Nephron progenitor cell (in vitro differentiated cells): ENCODE results near the gene CCDC28B.

Experiments
- DNase-seq: peaks from one replicate; pipeline ENCODE4 v3.0.0; 2021
- H3K27ac Mint-ChIP-seq: 2 replicates; pipeline ENCODE4 v1.8.0; 2021; ENCODE audit warnings: mild to moderate bottlenecking, moderate library complexity, mixed read lengths
- H3K27me3 Mint-ChIP-seq: 2 replicates; pipeline ENCODE4 v1.8.0; 2021; ENCODE audit warnings: mild to moderate bottlenecking, low read depth, mixed read lengths; ENCODE audit not compliant: poor library complexity
- H3K36me3 Mint-ChIP-seq: 2 replicates; pipeline ENCODE4 v1.8.0; 2021; ENCODE audit warnings: low read depth, mixed read lengths
- H3K4me1 Mint-ChIP-seq: 2 replicates; pipeline ENCODE4 v1.8.0; 2021; ENCODE audit warnings: mixed read lengths
- H3K4me3 Mint-ChIP-seq: 2 replicates; pipeline ENCODE4 v1.8.0; 2021; ENCODE audit warnings: mild to moderate bottlenecking, moderate library complexity, mixed read lengths
- H3K9me3 Mint-ChIP-seq: 2 replicates; pipeline ENCODE4 v1.8.0; 2021; ENCODE audit warnings: mild to moderate bottlenecking, moderate library complexity, mixed read lengths
- CTCF ChIP-seq: fragments of 200-600 bp; sonication (generic); IDR thresholded peaks from 2 replicates; pipeline ENCODE4 v1.5.0; 2021; ENCODE audit warnings: antibody characterized with exemption

The CCDC28B gene

GRCh38 chr1:32199717-32200072 is 700 bp upstream of the CCDC28B start:
- Mint-ChIP-seq H3K4me3 (peak overlapping the region; percentile 83), H3K27ac (no peak overlapping the region), H3K4me1 (peaks cover 65% of the 10 kb centered on the region), H3K9me3 (no peaks in the 10 kb centered on the region), H3K36me3 (peaks cover 15% of the 10 kb centered on the region), H3K27me3 (peaks cover 8% of the 10 kb centered on the region)
- TF ChIP-seq CTCF, result no peak
- no peak for DNase-seq

- peaks cover 4% of the 10 kb centered on the region for H3K27me3 Mint-ChIP-seq
- no peaks in the 10 kb centered on the region for H3K9me3 Mint-ChIP-seq
- H3K4me1 Mint-ChIP-seq, result peaks cover 75% of the 10 kb centered on the region
- no peak for TF ChIP-seq CTCF
- H3K27ac Mint-ChIP-seq, result peak overlapping the region; percentile 37
- peak; percentile 65 for DNase-seq
- peak overlapping the region; percentile 83 for H3K4me3 Mint-ChIP-seq
- H3K36me3 Mint-ChIP-seq, result peaks cover 12% of the 10 kb centered on the region
Observed at GRCh38 chr1:32201011-32201855, 838 bp downstream of the CCDC28B start.

GRCh38 chr1:32204943-32205361 is 4.6 kb downstream of the CCDC28B start:
- Mint-ChIP-seq H3K4me3 (peak overlapping the region; percentile 92), H3K4me1 (peaks cover 57% of the 10 kb centered on the region), H3K27me3 (peaks cover 4% of the 10 kb centered on the region), H3K36me3 (peaks cover 4% of the 10 kb centered on the region), H3K9me3 (no peaks in the 10 kb centered on the region), H3K27ac (no peak overlapping the region)
- no peak for TF ChIP-seq CTCF
- DNase-seq, result no peak

GRCh38 chr1:32205401-32206370 is 5.3 kb downstream of the CCDC28B start, which contains the start of gene IQCC:
TSS of gene IQCC (plus strand) at chr1:32205671. CDS start at chr1:32205682, 11 bp downstream.
- Mint-ChIP-seq H3K9me3 (no peaks in the 10 kb centered on the region), H3K4me1 (peaks cover 51% of the 10 kb centered on the region), H3K27me3 (peaks cover 4% of the 10 kb centered on the region), H3K27ac (peak within 1 kb of the TSS; percentile 94), H3K4me3 (peak within 1 kb of the TSS; percentile 92), H3K36me3 (peaks cover 4% of the 10 kb centered on the region)
- no peak for TF ChIP-seq CTCF
- DNase-seq, result peak; percentile 89

GRCh38 chr1:32208469-32208868 is 8.1 kb downstream of the CCDC28B start:
- H3K27ac Mint-ChIP-seq, result no peak overlapping the region
- TF ChIP-seq CTCF, result no peak
- H3K27me3 Mint-ChIP-seq, result peaks cover 7% of the 10 kb centered on the region
- peaks cover 30% of the 10 kb centered on the region for H3K4me1 Mint-ChIP-seq
- no peak overlapping the region for H3K4me3 Mint-ChIP-seq
- DNase-seq, result no peak
- H3K9me3 Mint-ChIP-seq, result no peaks in the 10 kb centered on the region
- H3K36me3 Mint-ChIP-seq, result peaks cover 4% of the 10 kb centered on the region
